Measurements from ENCODE around the gene SLC38A10. TPM values are rescaled to one million over a fixed set of nuclear protein-coding genes. Genes with fewer than 3 reads are reported as not detected.

SLC38A10 gene
- total RNA-seq, 1 experiment from 2014 or later = 44.6 TPM

DNA sequence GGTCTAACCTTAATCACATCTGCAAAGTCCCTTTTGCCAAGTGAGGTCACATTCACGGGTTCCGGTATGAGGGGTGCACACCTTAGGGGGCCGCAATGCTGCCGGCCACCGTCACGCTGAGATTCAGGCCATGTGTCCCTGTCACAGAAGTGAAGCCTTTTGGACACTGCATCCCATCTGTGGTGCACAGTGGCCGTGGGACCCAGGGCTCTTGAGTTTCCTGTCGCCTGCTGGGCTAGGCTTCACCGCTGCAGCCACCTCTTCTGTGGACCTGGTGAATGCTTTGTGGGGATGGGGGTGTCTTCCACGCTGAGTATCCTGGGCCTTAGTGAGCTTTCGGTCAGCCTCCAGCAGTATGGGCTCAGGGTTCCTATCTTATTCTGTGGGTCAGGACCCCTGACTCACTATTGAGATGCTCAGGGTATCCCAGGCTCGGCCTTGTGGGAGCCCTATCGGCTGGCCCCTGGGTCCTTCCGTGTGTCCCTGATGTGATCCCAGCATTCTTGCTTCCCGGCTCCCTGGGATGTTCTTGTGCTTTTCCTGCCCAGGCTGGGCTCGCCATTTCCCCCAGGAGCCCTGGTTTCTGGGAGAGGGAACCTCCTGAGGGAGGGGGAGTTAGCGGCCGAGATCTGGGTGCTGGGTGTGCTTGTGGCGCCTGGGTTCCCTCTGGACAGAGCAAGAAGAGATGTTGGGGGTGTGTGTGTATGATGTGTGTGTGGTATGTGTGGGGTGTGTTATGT lies 4.9 kb upstream of the SLC38A10 start:
- no peak for DNase-seq (ENCODE audit: low read depth)

GRCh38 chr17:81298991-81299738 lies 4.1 kb upstream of the SLC38A10 start:
- DNase-seq (ENCODE audit: low read depth) = no peak

GRCh38 chr17:81298325-81298990 lies 3.4 kb upstream of the SLC38A10 start:
- DNase-seq (ENCODE audit: low read depth) = no peak

- DNase-seq (ENCODE audit: low read depth) = peak; percentile 32
Observed at GRCh38 chr17:81295676-81296381, 722 bp upstream of the SLC38A10 start.

DNA sequence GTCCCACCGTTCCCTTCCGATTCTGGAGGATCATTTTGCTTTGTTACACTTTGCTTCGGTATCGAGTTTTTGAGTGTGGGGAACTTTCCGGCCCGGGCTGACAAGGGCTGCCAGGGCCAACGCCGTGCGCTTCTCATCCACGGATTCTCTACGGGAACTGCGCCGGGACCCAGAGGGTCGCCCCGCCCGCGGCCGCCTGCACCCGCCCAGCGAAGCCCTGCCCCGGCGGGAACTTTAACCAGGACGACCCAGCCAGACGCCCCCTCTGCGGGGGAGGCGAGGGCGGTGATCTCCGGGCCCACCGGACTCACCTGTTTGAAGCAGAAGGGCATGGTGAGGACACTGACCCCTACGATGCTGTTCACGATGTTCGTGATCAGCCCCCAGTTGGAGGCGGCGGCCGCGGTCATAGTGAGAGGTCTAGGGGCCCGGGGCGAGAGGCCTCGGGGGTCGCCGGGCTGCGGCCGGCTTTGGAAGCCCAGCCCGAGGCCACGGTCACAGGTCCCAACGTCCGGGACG lies 536 bp downstream of the SLC38A10 start:
- no peak for DNase-seq (ENCODE audit: low read depth)

- no peak for DNase-seq (ENCODE audit: low read depth)
Observed at GRCh38 chr17:81292450-81292849, 2.7 kb downstream of the SLC38A10 start.

DNA sequence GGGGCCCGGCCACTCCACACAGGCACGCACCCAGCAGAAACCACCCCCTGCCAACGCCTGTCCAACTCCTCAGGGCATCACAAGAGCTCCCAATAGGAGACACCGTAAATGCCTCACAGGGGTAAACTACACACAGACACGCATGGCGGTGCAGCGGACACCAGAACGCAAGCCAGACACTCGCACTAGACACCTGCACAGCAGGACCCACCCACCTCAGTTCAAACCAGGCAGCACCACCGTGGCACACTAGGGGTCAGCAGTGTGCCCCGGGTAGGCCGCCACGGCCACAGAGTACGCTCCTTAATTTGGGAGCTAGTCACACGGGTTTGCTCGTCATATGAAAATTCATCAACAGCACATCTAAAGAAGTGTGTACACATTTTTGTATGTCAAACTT lies 3.4 kb downstream of the SLC38A10 start:
- DNase-seq (ENCODE audit: low read depth) = peak; percentile 41

- DNase-seq (ENCODE audit: low read depth) = no peak
Observed at GRCh38 chr17:81290230-81290629, 4.9 kb downstream of the SLC38A10 start.

DNA sequence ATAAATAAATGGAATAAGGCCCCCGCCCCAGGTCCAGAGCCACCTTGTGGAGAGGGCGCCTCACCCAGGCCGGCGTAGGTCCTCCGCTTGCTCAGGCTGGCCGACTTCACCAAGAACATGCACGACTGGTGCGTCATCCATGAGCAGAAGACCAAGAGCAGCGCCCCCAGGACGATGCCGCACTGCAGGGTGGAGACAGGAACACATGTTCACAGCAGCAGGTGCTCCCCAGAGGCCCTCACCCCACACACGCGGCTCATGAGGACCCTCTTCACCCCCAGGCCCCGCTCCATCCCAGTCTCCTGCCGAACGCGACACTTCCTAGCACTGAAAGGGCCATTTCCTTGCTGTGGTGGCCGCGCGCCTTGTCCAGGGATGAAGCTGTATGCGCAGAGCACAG lies 5.5 kb downstream of the SLC38A10 start:
- no peak for DNase-seq (ENCODE audit: low read depth)

DNA sequence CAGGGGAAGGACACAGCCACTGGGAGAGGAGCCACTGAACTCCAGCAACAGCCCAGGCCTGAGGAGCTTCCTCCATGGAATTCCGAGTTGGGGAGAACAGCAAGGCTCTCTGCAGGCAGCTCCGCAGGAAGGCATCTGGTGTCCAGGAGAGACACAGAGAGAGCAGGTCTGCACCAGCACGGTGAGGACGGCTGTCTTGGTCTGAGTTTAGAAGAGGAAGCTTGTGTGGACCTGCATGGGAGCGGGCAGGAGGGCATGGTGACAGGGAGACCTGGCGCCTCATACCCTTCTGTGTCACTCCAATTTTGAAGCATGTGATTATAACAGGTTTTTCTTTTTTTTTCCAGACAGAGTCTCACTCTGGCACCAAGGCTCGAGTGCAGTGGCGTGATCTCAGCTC lies 6.4 kb downstream of the SLC38A10 start:
- no peak for DNase-seq (ENCODE audit: low read depth)

- no peak for DNase-seq (ENCODE audit: low read depth)
Observed at GRCh38 chr17:81287741-81288430, 7.2 kb downstream of the SLC38A10 start.

GRCh38 chr17:81287152-81287551 lies 8.0 kb downstream of the SLC38A10 start:
- DNase-seq (ENCODE audit: low read depth) = no peak

GRCh38 chr17:81286491-81287145 lies 8.5 kb downstream of the SLC38A10 start:
- no peak for DNase-seq (ENCODE audit: low read depth)

DNA sequence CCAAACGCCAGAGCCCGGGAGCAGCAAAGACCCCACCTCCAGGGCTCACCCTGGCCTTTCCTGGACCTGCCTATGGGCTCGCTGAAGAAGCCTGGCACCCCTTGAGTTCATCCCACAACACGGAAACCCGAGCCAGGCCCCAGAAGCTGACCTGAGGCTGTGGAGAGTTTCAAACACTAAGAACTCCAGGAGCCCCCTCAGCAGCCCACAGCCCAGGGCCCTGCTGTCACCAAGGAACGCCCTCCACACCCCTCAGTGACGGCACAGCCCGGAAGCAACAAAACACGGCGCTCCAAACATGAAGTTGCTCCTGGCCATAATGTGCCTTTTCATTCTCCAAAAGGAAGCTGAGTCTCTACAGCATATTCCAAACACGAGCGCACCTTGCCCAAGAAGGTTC lies 9.2 kb downstream of the SLC38A10 start:
- DNase-seq (ENCODE audit: low read depth) = no peak

GRCh38 chr17:81285179-81285878 lies 9.8 kb downstream of the SLC38A10 start:
- no peak for DNase-seq (ENCODE audit: low read depth)

DNA sequence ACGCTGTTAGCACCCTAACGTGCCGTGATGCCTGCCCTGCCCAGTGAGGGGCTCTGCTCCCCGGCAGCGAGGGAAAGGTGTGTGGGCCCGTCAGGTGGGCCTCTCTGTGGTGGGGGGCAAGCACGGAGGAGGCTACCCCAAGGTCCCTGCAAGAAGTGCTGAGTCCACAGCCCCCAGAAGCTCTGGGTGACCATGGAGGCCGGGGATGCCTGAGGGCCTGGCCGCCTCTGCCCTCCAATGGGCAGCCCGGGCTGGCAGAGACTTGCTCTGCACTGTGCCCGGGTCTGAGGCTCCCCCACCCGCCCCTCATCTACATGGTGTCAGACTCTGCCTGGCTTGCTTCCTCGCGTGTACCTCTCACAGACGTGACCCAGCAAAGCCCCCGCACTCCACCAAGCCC lies 12.2 kb downstream of the SLC38A10 start:
- DNase-seq (ENCODE audit: low read depth) = no peak

- DNase-seq (ENCODE audit: low read depth) = no peak
Observed at GRCh38 chr17:81282141-81282540, 13.0 kb downstream of the SLC38A10 start.

GRCh38 chr17:81280571-81280970 lies 14.5 kb downstream of the SLC38A10 start:
- no peak for DNase-seq (ENCODE audit: low read depth)

Measured in HT1080 (cell line).